B cell (primary cell): ENCODE data around the gene PCSK1.

Experiments used
- CTCF ChIP-seq: fragments of 200-600 bp; IDR thresholded peaks from one replicate; pipeline ENCODE4 v1.8.0; 2022; ENCODE audit warnings: antibody characterized with exemption, mild to moderate bottlenecking
- EZH2 ChIP-seq: IDR thresholded peaks from 2 replicates; pipeline ENCODE4 v1.6.1; 2012; ENCODE audit warnings: borderline replicate concordance, low read depth, mild to moderate bottlenecking, moderate library complexity, low read length; ENCODE audit not compliant: insufficient read depth, poor library complexity, severe bottlenecking

- no peak for TF ChIP-seq CTCF
- TF ChIP-seq EZH2 = no peak
These were observed 43.6 kb upstream of the PCSK1 start for GRCh38 chr5:96476654-96477053.
